GM12878 (cell line): ENCODE results near the gene CLDN6. TPM values are rescaled to one million over a fixed set of nuclear protein-coding genes. Genes with fewer than 3 reads are reported as not detected.
A peak's percentile ranks its signal among the peaks of the same experiment; 100 is the strongest.

Experiments used
- ATAC-seq: fragments of 200-7000 bp; cut with Tn5 transposase; 3 replicates; pipeline ENCODE4 v1.9.1; 2020; ENCODE audit warnings: mild to moderate bottlenecking, moderate library complexity
- BruUV-seq: library from RNA; stranded (reverse); fragments of 400-500 nt; replicated peaks from 2 replicates; lab custom pipeline; 2021; lab: Mats Ljungman, UMichigan
- CTCF ChIA-PET: fragments of 300-600 bp; sonication (Branson Sonifier 250); formaldehyde crosslinking; extraction: SDS; loops from one replicate; lab custom pipeline; 2021; ENCODE audit warnings: inconsistent platforms; lab: Yijun Ruan, JAX
- POLR2A ChIA-PET: fragments of 350-600 bp; formaldehyde crosslinking; extraction: SDS; loops from one replicate; lab custom pipeline; 2021; ENCODE audit warnings: inconsistent platforms; lab: Charles Lee
- RAD21 ChIA-PET: fragments of 300-600 bp; sonication (Branson Sonifier 250); formaldehyde crosslinking; loops from one replicate; lab custom pipeline; 2023; ENCODE audit warnings: antibody characterized with exemption; ENCODE audit not compliant: unreplicated experiment; lab: Charles Lee
- SMC1A ChIA-PET: fragments of 300-600 bp; sonication (Branson Sonifier 250); formaldehyde crosslinking; loops from one replicate; lab custom pipeline; 2023; ENCODE audit not compliant: unreplicated experiment, uncharacterized antibody; lab: Charles Lee
- DNase-seq: peaks from one replicate; pipeline ENCODE4 v3.0.0-alpha.2; 2011; ENCODE audit warnings: low read depth, low spot score
- FAIRE-seq: peaks from 3 replicates; lab custom pipeline; 2011; peaks lifted over from hg19 to GRCh38; lab: Jason Lieb, UNC
- H2AFZ ChIP-seq: 2 replicates; pipeline ENCODE4 v1.6.0; 2011; ENCODE audit warnings: low read depth, low read length, control low read depth; ENCODE audit not compliant: control insufficient read depth
- H3K27ac ChIP-seq: 2 replicates; pipeline ENCODE4 v1.5.1; 2011; ENCODE audit warnings: control low read depth; ENCODE audit not compliant: control insufficient read depth, insufficient read depth
- H3K27me3 ChIP-seq, 2 experiments: replicated peaks in 1 of 2; 2 replicates each; pipeline versions ENCODE4 v1.6.0 to v1.6.1; 2011; ENCODE audit warnings: low read length in 1 of 2; ENCODE audit not compliant: control insufficient read depth in 2 of 2, insufficient read depth in 2 of 2
- H3K36me3 ChIP-seq, 2 experiments: 2 replicates each; pipeline ENCODE4 v1.5.1; 2011; ENCODE audit warnings: low read length in 1 of 2; ENCODE audit not compliant: control insufficient read depth in 2 of 2, insufficient read depth in 2 of 2
- H3K4me1 ChIP-seq: 2 replicates; pipeline ENCODE4 v1.6.1; 2011; ENCODE audit warnings: mild to moderate bottlenecking, low read length, moderate library complexity, mixed read lengths; ENCODE audit not compliant: control insufficient read depth, insufficient read depth
- H3K4me2 ChIP-seq: 2 replicates; pipeline ENCODE4 v1.6.0; 2011; ENCODE audit warnings: control low read depth; ENCODE audit not compliant: control insufficient read depth, insufficient read depth
- H3K4me3 ChIP-seq: fragments of 200-600 bp; sonication (generic); 2 replicates; pipeline ENCODE4 v1.5.1; 2016
- H3K79me2 ChIP-seq: 2 replicates; pipeline ENCODE4 v1.6.0; 2011; ENCODE audit warnings: low read length; ENCODE audit not compliant: control insufficient read depth, insufficient read depth
- H3K9ac ChIP-seq: 2 replicates; pipeline ENCODE4 v1.8.0; 2011; ENCODE audit warnings: low read length, control low read depth, mixed read lengths; ENCODE audit not compliant: control insufficient read depth, insufficient read depth
- H3K9me3 ChIP-seq: replicated peaks from 3 replicates; pipeline ENCODE4 v1.5.1; 2011; ENCODE audit warnings: mild to moderate bottlenecking, low read length; ENCODE audit not compliant: control insufficient read depth, insufficient read depth
- H4K20me1 ChIP-seq: 2 replicates; pipeline ENCODE4 v1.6.0; 2011; ENCODE audit not compliant: control insufficient read depth, insufficient read depth
- E2F4 ChIP-seq: IDR thresholded peaks from 2 replicates; pipeline ENCODE4 v1.6.1; 2012; ENCODE audit warnings: low read depth, low read length, improper control_type of control experiment
- EP300 ChIP-seq, 2 experiments: fragments of 150-350 bp in 1 of 2; IDR thresholded peaks; 2 replicates each; pipeline ENCODE4 v1.6.1; 2011 to 2012; ENCODE audit warnings: low read depth in 2 of 2, low read length in 2 of 2, borderline replicate concordance in 1 of 2, improper control_type of control experiment in 1 of 2, inconsistent platforms in 1 of 2; ENCODE audit not compliant: control insufficient read depth in 1 of 2
- RAD51 ChIP-seq: fragments of 450-650 bp; IDR thresholded peaks from 2 replicates; pipeline ENCODE4 v1.6.1; 2016; ENCODE audit warnings: moderate library complexity, mild to moderate bottlenecking, inconsistent platforms
- SIX5 ChIP-seq: IDR thresholded peaks from 2 replicates; pipeline ENCODE4 v1.6.1; 2011; ENCODE audit warnings: mild to moderate bottlenecking, low read depth, low read length, moderate library complexity; ENCODE audit not compliant: severe bottlenecking
- WGBS: methylation state at CpG from one replicate; pipeline ENCODE4 v1.1.6; 2016; ENCODE audit warnings: low lambda C conversion rate; ENCODE audit not compliant: insufficient replicate concordance, insufficient coverage; ENCODE audit errors: missing lambda C conversion rate; 5-methylcytosine and 5-hydroxymethylcytosine counted together
- in situ Hi-C: fragments of 300-500 bp; cut with MboI; formaldehyde crosslinking; loops from 9 replicates; pipeline ENCODE4 v1.14.3; 2018; ENCODE audit warnings: mixed read lengths
- intact Hi-C: fragments of 100-400 bp; cut with micrococcal nuclease; formaldehyde crosslinking; loops from one replicate; pipeline ENCODE4 v1.14.2; 2022; ENCODE audit not compliant: unreplicated experiment
- polyA plus RNA-seq, 11 experiments: library from polyadenylated mRNA; depleted of rRNA in 4 of 11; unstranded in 6 of 11; stranded (reverse) in 5 of 11; fragments of >200 nt; fragmentation: Nextera tagmentation in 4 of 11; fragmentation: Illumina TruSeq in 1 of 11; extraction: Ambion mirVana in 4 of 11; extraction: Trizol in 1 of 11; gene quantifications; 1 replicate in 1 of 11; 2 replicates in 10 of 11; pipeline versions ENCODE4 v1.2.1 to v1.2.3, GENCODE V29; 2011 to 2016; ENCODE audit warnings: inconsistent platforms in 2 of 11, missing spikeins in 2 of 11, low read depth in 1 of 11
- total RNA-seq, 4 experiments: library from RNA; depleted of rRNA in 3 of 4; stranded (reverse); fragments of >200 nt in 3 of 4; fragmentation: Illumina TruSeq in 1 of 4; extraction: Trizol in 1 of 4; gene quantifications; 2 replicates each; pipeline versions ENCODE4 v1.2.1 to v1.2.3, GENCODE V29; 2013 to 2021

The CLDN6 gene
- total and polyA plus RNA-seq, 10 of the 15 experiments (the other 5 are each of a cell fraction or from before 2014, with no cell fraction given): 0.15 to 0.26 (median 0.23) TPM; not detected in 7

DNA sequence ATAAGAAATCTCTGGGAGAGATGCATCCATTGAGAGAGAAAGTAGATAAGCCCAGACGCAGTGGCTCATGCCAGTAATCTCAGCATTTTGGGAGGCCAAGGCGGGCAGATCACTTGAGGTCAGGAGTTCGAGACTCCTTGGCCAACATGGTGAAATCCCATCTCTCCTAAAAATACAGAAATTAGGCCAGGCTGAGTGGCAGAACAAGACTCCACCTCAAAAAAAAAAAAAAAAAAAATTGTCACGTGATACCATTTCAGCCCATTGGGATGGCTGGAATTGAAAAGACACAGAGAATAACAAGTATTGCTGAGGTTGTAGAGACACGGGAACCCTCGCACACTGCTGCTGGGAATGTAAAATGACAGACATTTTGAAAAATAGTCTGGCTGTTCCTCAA, 44.6 kb upstream of the CLDN6 start:
- H3K27me3 ChIP-seq: no peaks in the 10 kb centered on the region
- no peaks in the 10 kb centered on the region for H4K20me1 ChIP-seq
- no peak for FAIRE-seq
- H3K4me3 ChIP-seq: no peak overlapping the region
- POLR2A ChIA-PET: interaction anchor here (1.1 to 1.4 kb wide), 2 partner anchors 12 to 37 kb away, joined by 3 to 4 read pairs; partner anchors contain the start of gene ZSCAN10
- no peak overlapping the region for H3K9ac ChIP-seq
- in situ Hi-C loops (loop anchor here (5.0 kb wide), 2 partner anchors 35 to 65 kb away; partner anchors contain the start of gene ZSCAN10), intact Hi-C loops (no loop called here)
- DNase-seq: no peak
- no peak overlapping the region for H3K4me2 ChIP-seq
- SMC1A ChIA-PET: interaction anchor here (1.2 to 6.1 kb wide), 3 partner anchors 14 to 72 kb away, joined by 4 to 52 read pairs (median 26); partner anchors contain the start of gene ZNF213
- peaks cover 22% of the 10 kb centered on the region for H3K79me2 ChIP-seq
- H3K4me1 ChIP-seq: peaks cover 23% of the 10 kb centered on the region
- H3K27ac ChIP-seq: no peak overlapping the region
- 63% methylated on average over 6 of the region's 6 CpGs for WGBS
- TF ChIP-seq RAD51 (peak; percentile 63; the same call in 1 of the 2 replicates), EP300 (IDR thresholded peaks at IDR 0.05; ENCODE audit: borderline replicate concordance in 1 of 2, control insufficient read depth in 1 of 2, low read depth in 2 of 2, low read length in 2 of 2) (no peak), SIX5 (no peak), E2F4 (no peak)
- CTCF ChIA-PET: interaction anchor here (1.8 to 9.5 kb wide), 3 partner anchors 14 to 70 kb away, joined by 9 to 174 read pairs (median 39); no protein-coding TSS in a partner anchor
- BruUV-seq: no TSS peak
- H2AFZ ChIP-seq: no peak overlapping the region
- H3K9me3 ChIP-seq: no peaks in the 10 kb centered on the region; the same call in 2 of the 3 replicates
- no peak for ATAC-seq
- RAD21 ChIA-PET: interaction anchor here (1.9 to 3.9 kb wide), 2 partner anchors 35 to 66 kb away, joined by 8 to 23 read pairs; no protein-coding TSS in a partner anchor
- H3K36me3 ChIP-seq: no peaks in the 10 kb centered on the region
